Heart left ventricle (tissue), 16 donors: Measurements from ENCODE around the gene KCNQ1. TPM values are rescaled to one million over a fixed set of nuclear protein-coding genes. Genes with fewer than 3 reads are reported as not detected.

Experiments used
- ATAC-seq, 4 donors: fragments of 200-7000 bp; cut with Tn5 transposase; one replicate each; pipeline ENCODE4 v1.9.1; 2020 to 2022; ENCODE audit warnings: moderate library complexity in 4 of 4, mild to moderate bottlenecking in 3 of 4, moderate number of reproducible peaks in 1 of 4
- DNase-seq, 5 donors: peaks; one replicate each; pipeline ENCODE4 v3.0.0-alpha.2; 2020
- H3K27ac ChIP-seq, 12 donors: fragments of 200-600 bp; sonication (generic) in 4 of 12; one replicate each; pipeline versions ENCODE4 v1.5.0 to v1.8.0; 2016 to 2022; ENCODE audit warnings: mild to moderate bottlenecking in 2 of 12
- H3K27me3 ChIP-seq, 9 donors: fragments of 200-600 bp; sonication (generic) in 2 of 9; one replicate each; pipeline versions ENCODE4 v1.5.1 to v1.8.0; 2016 to 2022; ENCODE audit warnings: mild to moderate bottlenecking in 3 of 9
- H3K36me3 ChIP-seq, 9 donors: fragments of 200-600 bp; sonication (generic) in 2 of 9; one replicate each; pipeline versions ENCODE4 v1.5.0 to v1.8.0; 2018 to 2022; ENCODE audit warnings: mild to moderate bottlenecking in 2 of 9
- H3K4me1 ChIP-seq, 12 donors: fragments of 200-600 bp; sonication (generic) in 4 of 12; one replicate each; pipeline versions ENCODE4 v1.5.0 to v1.8.0; 2016 to 2022; ENCODE audit warnings: mild to moderate bottlenecking in 3 of 12
- H3K4me3 ChIP-seq, 12 donors: fragments of 200-600 bp; sonication (generic) in 4 of 12; one replicate each; pipeline versions ENCODE4 v1.5.0 to v1.8.0; 2017 to 2022; ENCODE audit warnings: mild to moderate bottlenecking in 9 of 12, moderate library complexity in 4 of 12
- H3K9me3 ChIP-seq, 12 donors: fragments of 200-600 bp; sonication (generic) in 4 of 12; one replicate each; pipeline versions ENCODE4 v1.5.0 to v1.8.0; 2016 to 2022; ENCODE audit warnings: mild to moderate bottlenecking in 1 of 12
- POLR2A ChIP-seq, 2 donors: fragments of 450-650 bp; IDR thresholded peaks; one replicate each; pipeline ENCODE4 v1.6.1; 2017; ENCODE audit warnings: antibody characterized with exemption in 2 of 2, mild to moderate bottlenecking in 2 of 2, moderate library complexity in 2 of 2
- WGBS, 4 donors: extraction: QIAGEN DNeasy Blood & Tissue Kit in 2 of 4; methylation state at CpG; one replicate each; pipeline versions ENCODE4 v1.1.5 to v1.1.7; 2013 to 2018; 5-methylcytosine and 5-hydroxymethylcytosine counted together
- intact Hi-C, 10 donors: fragments of 100-400 bp; cut with DNase I; formaldehyde crosslinking; loops; one replicate each; pipeline versions ENCODE4 v1.11.1 to v1.14.2; 2022
- polyA plus RNA-seq, 2 donors: library from polyadenylated mRNA; stranded (reverse); fragments of 200-250 nt; gene quantifications; one replicate each; pipeline ENCODE4 v1.2.3, GENCODE V29; 2013
- total RNA-seq, 9 donors: library from RNA; depleted of rRNA in 2 of 9; stranded (reverse); fragments of >200 nt in 2 of 9; fragmentation: NEBNext Ultra II Directional in 3 of 9; extraction: Animal tissue kit (Norgen Biotek cat#: 25700) in 3 of 9; gene quantifications; one replicate each; pipeline versions ENCODE4 v1.1.0 to v1.2.4, GENCODE V29; 2016 to 2023
- TF ChIP-seq, protein P1 (sequence below), 12 donors: fragments of 200-600 bp; sonication (generic) in 4 of 12; IDR thresholded peaks; one replicate each; pipeline versions ENCODE4 v1.5.0 to v1.8.0; 2018 to 2022; ENCODE audit warnings: antibody characterized with exemption in 12 of 12, mild to moderate bottlenecking in 5 of 12
- donor health status: ischemic (EF 13 %, LVEDD 7.1; RV severe dilation, severe dysfunction).
- donor health status: healthy with polysubstance abuse.
- donor health status: DM: no; HTN: yes; CAD: no.
- donor health status: DM: no; HTN: no; CAD: no.
- donor health status: ischemic (EF 25% LVEDD 6.9; RV normal size, moderate dysfunction).
- donor health status: ischemic (EF 25% LVEDD 5.7; RV mildly dilated, moderate dysfunction).
- donor health status: healthy.
- donor health status: DM: yes; HTN: yes; CAD: no.
- donor health status: ischemic (EF 35%, LVEDD 5.7; RV mildly dilated, moderate dysfunction).
- donor health status: nonischemic (EF 11% LVEDD 7.7; RV severe dilation, severe dysfunction).
- donor health status: DM: yes; HTN: yes; CAD: no.
- donor health status: PGD.
- donor health status: ischemic (EF 29% LVEDD 5.4; RV normal size, mild dysfunction).
- donor health status: nonischemic (EF 23%, LVEDD 6.1; RV moderate dilation, normal function).

Gene KCNQ1
- total and polyA plus RNA-seq, 11 donors = 18.6 to 42.4 (median 31.4) TPM

- H3K27ac ChIP-seq = no peak overlapping the region
- TF ChIP-seq, protein P1, sequence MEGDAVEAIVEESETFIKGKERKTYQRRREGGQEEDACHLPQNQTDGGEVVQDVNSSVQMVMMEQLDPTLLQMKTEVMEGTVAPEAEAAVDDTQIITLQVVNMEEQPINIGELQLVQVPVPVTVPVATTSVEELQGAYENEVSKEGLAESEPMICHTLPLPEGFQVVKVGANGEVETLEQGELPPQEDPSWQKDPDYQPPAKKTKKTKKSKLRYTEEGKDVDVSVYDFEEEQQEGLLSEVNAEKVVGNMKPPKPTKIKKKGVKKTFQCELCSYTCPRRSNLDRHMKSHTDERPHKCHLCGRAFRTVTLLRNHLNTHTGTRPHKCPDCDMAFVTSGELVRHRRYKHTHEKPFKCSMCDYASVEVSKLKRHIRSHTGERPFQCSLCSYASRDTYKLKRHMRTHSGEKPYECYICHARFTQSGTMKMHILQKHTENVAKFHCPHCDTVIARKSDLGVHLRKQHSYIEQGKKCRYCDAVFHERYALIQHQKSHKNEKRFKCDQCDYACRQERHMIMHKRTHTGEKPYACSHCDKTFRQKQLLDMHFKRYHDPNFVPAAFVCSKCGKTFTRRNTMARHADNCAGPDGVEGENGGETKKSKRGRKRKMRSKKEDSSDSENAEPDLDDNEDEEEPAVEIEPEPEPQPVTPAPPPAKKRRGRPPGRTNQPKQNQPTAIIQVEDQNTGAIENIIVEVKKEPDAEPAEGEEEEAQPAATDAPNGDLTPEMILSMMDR (IDR thresholded peaks at IDR 0.05) = no peak
- no peak for TF ChIP-seq POLR2A (IDR thresholded peaks at IDR 0.05)
- H3K4me1 ChIP-seq = peaks cover 0 to 14% (median 3%) of the 10 kb centered on the region in 12 donors
- ATAC-seq (no peak), DNase-seq (peak in 2 of 5 donors; percentile 24 to 52)
- intact Hi-C loops = loop anchor here in 1 of 10 donors (5.0 kb wide), 1 partner anchor 74 kb away; no protein-coding TSS in a partner anchor
- H3K27me3 ChIP-seq = no peaks in the 10 kb centered on the region
- H3K4me3 ChIP-seq = no peak overlapping the region
- no peaks in the 10 kb centered on the region for H3K36me3 ChIP-seq
- H3K9me3 ChIP-seq = peaks cover 0 to 6% (median 0%) of the 10 kb centered on the region in 12 donors
- 60 to 68% (median 62%) methylated on average over 12 to 16 of the region's 16 CpGs for WGBS, 4 donors
These were observed 258.7 kb downstream of the KCNQ1 start for GRCh38 chr11:2703363-2704141.

DNA sequence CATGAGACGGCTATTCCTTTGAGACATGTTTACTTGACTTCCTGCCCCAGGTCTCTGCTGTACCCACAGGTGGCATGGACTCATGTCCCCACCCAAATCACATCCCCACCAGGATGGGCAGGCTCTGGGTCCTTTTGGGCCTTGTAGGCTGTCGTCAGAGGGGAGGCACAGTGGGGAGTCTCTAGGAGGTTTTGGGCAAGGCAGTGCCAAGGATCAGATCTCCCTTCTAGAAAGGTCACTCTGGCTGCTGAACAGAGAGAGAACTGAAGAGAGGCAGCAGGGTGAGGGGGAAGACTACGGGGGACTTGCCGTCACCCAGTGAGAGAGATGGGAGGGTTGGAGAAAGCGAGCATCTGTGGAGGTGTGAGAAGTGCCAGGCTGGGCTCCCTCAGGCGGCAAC is 259.5 kb downstream of the KCNQ1 start:
- Histone ChIP-seq H3K4me3 (no peak overlapping the region), H3K36me3 (no peaks in the 10 kb centered on the region), H3K27me3 (no peaks in the 10 kb centered on the region), H3K9me3 (peaks cover 0 to 6% (median 0%) of the 10 kb centered on the region in 12 donors), H3K27ac (no peak overlapping the region), H3K4me1 (peaks cover 0 to 18% (median 4%) of the 10 kb centered on the region in 12 donors)
- intact Hi-C loops = loop anchor here in 1 of 10 donors (5.0 kb wide), 1 partner anchor 73 kb away; no protein-coding TSS in a partner anchor
- WGBS, 4 donors = 95 to 98% (median 97%) methylated on average over 6 of the region's 6 CpGs
- TF ChIP-seq POLR2A (IDR thresholded peaks at IDR 0.05) = no peak
- ATAC-seq (no peak), DNase-seq (peak in 2 of 5 donors; percentile 4 to 30)

- Histone ChIP-seq H3K27me3 (no peaks in the 10 kb centered on the region), H3K27ac (no peak overlapping the region), H3K4me3 (no peak overlapping the region), H3K9me3 (peaks cover 0 to 8% (median 0%) of the 10 kb centered on the region in 12 donors), H3K4me1 (peaks cover 0 to 22% (median 5%) of the 10 kb centered on the region in 12 donors), H3K36me3 (no peaks in the 10 kb centered on the region)
- intact Hi-C loops = loop anchor here in 1 of 10 donors (5.0 kb wide), 1 partner anchor 72 kb away; no protein-coding TSS in a partner anchor
- no peak for TF ChIP-seq POLR2A (IDR thresholded peaks at IDR 0.05)
- peak in 2 of 5 donors; percentile 12 to 35 for DNase-seq
- ATAC-seq = no peak
- 86 to 94% (median 90%) methylated on average over 12 to 14 of the region's 14 CpGs for WGBS, 4 donors
These were observed 260.2 kb downstream of the KCNQ1 start for GRCh38 chr11:2704896-2705606.

DNA sequence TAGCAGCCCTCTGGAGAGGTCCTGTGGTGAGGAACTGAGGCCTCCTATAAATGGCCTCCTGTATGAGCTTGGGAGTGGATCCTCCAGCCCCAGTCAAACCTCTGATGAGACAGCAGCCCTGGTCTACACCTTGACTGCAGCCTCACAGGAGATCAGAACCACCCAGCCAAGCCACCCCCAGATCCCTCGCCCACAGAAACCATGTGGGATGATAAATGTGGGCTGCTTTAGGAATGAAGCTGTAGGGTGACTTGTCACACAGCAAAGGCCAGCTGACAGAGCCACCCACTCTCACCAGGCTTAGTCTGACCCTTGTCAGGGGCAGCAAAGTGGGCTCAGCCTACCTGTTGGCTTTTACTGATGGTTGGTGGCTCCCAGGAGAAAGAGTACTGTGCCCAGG is 261.5 kb downstream of the KCNQ1 start:
- Histone ChIP-seq H3K27ac (no peak overlapping the region), H3K4me3 (no peak overlapping the region), H3K36me3 (no peaks in the 10 kb centered on the region), H3K9me3 (peaks cover 0 to 14% (median 2%) of the 10 kb centered on the region in 12 donors), H3K27me3 (no peaks in the 10 kb centered on the region), H3K4me1 (peaks cover 0 to 22% (median 3%) of the 10 kb centered on the region in 12 donors)
- ATAC-seq = no peak
- WGBS, 4 donors = 94 to 100% (median 99%) methylated on average over 1 of the region's 1 CpG
- peak in 2 of 5 donors; percentile 3 to 14 for DNase-seq
- TF ChIP-seq, protein P1 (IDR thresholded peaks at IDR 0.05) = no peak
- no peak for TF ChIP-seq POLR2A (IDR thresholded peaks at IDR 0.05)
- intact Hi-C loops = no loop called here

GRCh38 chr11:2707736-2708135 is 262.9 kb downstream of the KCNQ1 start:
- Histone ChIP-seq H3K4me1 (peaks cover 0 to 22% (median 3%) of the 10 kb centered on the region in 12 donors), H3K36me3 (no peaks in the 10 kb centered on the region), H3K4me3 (no peak overlapping the region), H3K27ac (peak overlapping the region in 4 of 12 donors; percentile 50 to 84 (median 75)), H3K9me3 (peaks cover 0 to 14% (median 2%) of the 10 kb centered on the region in 12 donors), H3K27me3 (no peaks in the 10 kb centered on the region)
- intact Hi-C loops = no loop called here
- TF ChIP-seq, protein P1 (IDR thresholded peaks at IDR 0.05) = no peak
- no peak for TF ChIP-seq POLR2A (IDR thresholded peaks at IDR 0.05)
- ATAC-seq (no peak), DNase-seq (no peak)
- 69 to 96% (median 91%) methylated on average over 3 to 7 of the region's 7 CpGs for WGBS, 4 donors
